Uterus (tissue), 2 donors: Measurements from ENCODE around the gene CBLL1.

Experiments used
- CTCF ChIP-seq, 4 experiments: fragments of 200-600 bp in 2 of 4; fragments of 450-650 bp in 2 of 4; sonication (generic) in 2 of 4; IDR thresholded peaks; one replicate each; pipeline ENCODE4 v1.5.1; 2016 to 2019; ENCODE audit warnings: antibody characterized with exemption in 4 of 4, mild to moderate bottlenecking in 2 of 4, moderate library complexity in 1 of 4
- POLR2A ChIP-seq, 2 donors: fragments of 450-650 bp; IDR thresholded peaks; one replicate each; pipeline ENCODE4 v1.6.1; 2016; ENCODE audit warnings: antibody characterized with exemption in 2 of 2, mild to moderate bottlenecking in 1 of 2, moderate library complexity in 1 of 2

GRCh38 chr7:107696330-107696946, 47.5 kb upstream of the CBLL1 start:
- TF ChIP-seq CTCF (IDR thresholded peaks at IDR 0.05) = no peak
- TF ChIP-seq POLR2A (IDR thresholded peaks at IDR 0.05) = no peak
